ENCODE data around the gene EXOC6B.
A peak's percentile ranks its signal among the peaks of the same experiment; 100 is the strongest.

EXOC6B gene

DNA sequence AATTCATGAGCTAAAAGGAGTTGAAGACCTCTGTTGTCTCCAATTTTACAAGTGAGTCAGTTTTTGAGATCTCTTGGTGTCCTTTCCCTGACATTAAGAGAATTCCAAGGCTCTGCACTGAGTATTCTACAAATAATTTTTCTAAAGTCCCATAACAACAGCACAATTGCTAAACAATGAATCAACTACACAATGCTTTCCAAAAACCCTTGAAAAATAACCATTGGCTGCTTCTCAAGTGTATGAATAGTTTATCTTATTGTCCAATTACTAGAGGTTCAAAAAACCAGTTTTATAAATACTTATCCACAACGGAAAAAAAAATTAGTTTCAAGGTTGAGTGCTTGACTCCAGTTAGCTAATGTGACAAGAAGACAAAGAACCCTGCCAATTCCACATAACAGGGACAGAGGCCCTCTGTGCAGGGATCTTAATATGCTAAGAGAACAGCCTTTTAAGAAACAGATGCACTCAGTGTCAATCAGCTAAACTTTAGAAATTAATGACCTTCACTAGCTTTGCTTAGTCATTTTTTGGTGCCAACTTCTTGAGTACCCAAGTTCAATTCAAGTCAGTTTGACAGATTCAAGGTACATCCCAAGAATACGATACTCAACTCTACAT is 411.6 kb downstream of the EXOC6B start:
- H3K27ac ChIP-seq: no peak overlapping the region

DNA sequence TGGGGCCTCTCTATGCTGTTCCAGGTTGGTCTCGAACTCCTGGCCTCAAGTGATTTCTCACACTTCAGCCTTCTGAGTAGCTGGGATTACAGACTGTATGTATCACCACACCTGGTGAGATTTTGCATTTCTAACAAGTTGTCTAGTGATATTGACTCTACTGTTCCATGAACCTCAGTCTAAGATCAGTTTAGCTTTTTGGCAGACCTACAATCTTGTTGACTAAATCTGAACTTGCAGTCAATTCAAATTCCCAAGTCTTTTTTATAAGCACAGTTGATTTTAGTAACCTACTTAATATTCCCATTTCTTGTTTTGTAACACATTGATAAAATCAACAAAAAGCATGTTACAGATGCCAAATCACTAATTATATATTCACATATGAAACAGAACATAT is 412.1 kb downstream of the EXOC6B start:
- no peak for DNase-seq (ENCODE audit: low read depth, low spot score)
- no peak overlapping the region for H3K27ac ChIP-seq

More for the DNA sequence above, 411.6 kb downstream of the EXOC6B start:
- DNase-seq (ENCODE audit: low read depth, low spot score): no peak

DNA sequence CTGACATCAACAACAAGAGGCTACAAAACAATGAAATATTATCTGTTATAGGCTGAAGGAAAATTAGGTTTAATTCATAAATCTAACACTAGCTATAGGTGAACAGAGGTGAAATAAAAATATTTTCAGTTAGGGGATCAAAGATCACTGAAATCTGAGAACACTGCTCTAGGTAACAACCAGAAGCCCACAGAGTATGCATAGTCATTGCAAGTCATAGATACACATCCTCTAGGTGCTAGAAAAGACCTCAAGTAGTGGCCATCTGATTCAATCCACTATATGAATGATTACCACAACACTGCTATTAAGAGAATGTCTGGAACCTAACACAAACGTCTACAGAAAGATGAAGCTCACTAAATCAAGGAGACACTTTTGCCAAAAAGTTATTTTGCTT is 413.6 kb downstream of the EXOC6B start:
- no peak for DNase-seq (ENCODE audit: low read depth, low spot score)
- H3K27ac ChIP-seq: no peak overlapping the region

- DNase-seq (ENCODE audit: low read depth, low spot score): no peak
These were observed 426.0 kb downstream of the EXOC6B start for GRCh38 chr2:72399879-72400278.

DNA sequence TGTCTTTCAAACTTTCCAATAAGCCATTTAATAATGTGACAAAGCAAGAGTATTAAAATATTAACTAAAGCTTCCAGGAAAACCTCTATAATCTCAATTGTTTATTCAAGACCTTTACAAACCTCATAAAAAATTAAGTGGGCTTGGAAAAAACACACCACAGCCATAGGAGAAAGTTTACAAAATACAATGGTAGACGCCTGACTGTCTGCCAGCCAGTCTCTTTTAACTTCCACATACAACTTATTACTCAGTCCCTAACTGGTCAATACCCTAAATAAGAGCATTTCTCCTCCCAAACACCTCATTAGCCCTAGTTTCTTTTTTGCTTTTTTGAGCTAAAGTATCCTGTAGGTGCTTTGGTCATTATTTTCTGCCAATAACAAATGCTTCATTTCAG is 430.7 kb downstream of the EXOC6B start:
- DNase-seq (ENCODE audit: low read depth, low spot score): no peak
- H3K27ac ChIP-seq: no peak overlapping the region

More at GRCh38 chr2:72399879-72400278, 426.0 kb downstream of the EXOC6B start:
- no peak overlapping the region for H3K27ac ChIP-seq

- H3K27ac ChIP-seq: no peak overlapping the region
- DNase-seq (ENCODE audit: low read depth, low spot score): no peak
These were observed 431.2 kb downstream of the EXOC6B start for GRCh38 chr2:72394541-72395070.

GRCh38 chr2:72389447-72389846 is 436.4 kb downstream of the EXOC6B start:
- DNase-seq (ENCODE audit: low read depth, low spot score): no peak
- H3K27ac ChIP-seq: no peak overlapping the region

DNA sequence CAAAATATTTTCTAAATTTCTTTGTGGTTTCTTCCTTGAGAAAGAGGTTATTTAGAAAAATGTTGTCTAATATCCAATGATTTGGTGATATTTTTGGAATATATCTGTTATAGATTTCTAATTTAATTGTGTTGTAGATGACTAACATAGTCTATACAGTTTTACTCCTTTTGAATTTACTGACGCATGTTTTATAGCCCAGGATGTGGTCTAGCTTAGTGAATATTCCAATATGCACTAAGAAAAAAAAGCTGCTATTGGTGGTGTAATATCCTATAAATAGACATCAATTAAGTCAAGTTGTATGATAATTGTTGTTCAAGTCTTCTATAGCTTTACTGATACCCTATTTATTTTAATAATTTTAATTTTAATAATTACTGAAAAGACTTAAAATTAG is 437.6 kb downstream of the EXOC6B start:
- no peak for DNase-seq (ENCODE audit: low read depth, low spot score)
- no peak overlapping the region for H3K27ac ChIP-seq

DNA sequence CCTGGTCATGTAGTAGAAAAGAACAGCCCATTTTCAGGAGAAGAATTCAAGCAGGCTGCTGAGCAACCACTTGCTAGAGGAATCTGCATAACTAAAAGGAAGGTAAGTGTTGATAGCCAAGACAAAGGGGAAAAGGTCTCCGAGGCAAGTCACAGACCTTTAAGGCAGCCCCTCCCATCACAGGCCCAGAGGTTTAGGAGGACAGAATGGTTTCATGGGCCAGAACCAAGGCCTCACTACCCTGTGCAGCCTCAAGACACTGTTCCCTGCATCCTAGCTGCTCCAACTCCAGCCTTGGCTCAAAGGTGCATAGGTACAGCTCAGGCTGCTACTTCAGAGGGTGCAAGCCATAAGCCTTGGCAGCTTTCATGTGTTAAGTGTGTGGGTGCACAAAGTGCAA is 439.5 kb downstream of the EXOC6B start:
- no peak overlapping the region for H3K27ac ChIP-seq
- DNase-seq (ENCODE audit: low read depth, low spot score): no peak

- no peak overlapping the region for H3K27ac ChIP-seq
- no peak for DNase-seq (ENCODE audit: low read depth, low spot score)
These were observed 447.0 kb downstream of the EXOC6B start for GRCh38 chr2:72378753-72379348.

DNA sequence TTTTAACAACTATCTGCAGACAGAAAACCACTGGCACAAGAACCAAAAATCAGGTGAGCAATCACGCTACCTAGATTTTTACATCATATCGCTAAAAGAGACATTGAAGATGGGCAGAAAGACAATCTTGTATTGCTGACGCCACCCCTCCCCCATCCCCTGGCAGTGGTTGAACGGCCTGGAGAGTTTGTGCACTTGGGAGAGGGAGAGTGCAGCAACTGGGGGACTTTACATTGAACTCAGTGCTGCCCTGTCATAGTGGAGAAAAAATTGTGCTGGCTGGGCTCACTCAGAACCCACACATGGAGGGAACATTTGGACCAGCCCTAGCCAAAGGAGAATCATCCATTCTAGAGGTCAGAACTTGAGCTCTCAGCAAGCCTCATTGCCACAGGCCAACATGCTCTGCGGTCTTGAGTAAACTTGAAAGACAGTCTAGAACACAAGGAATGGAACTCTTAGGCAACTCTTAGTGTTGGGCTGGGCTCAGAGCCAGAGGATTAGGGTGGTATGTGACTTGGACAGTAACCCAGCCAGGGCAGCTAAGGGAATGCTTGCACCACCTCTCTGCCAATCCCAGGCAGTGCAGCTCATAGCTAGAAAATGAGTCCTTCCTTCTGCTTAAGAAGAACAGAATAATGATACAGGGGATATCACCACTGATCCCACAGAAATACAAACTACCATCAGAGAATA is 458.2 kb downstream of the EXOC6B start:
- DNase-seq (ENCODE audit: low read depth, low spot score): peak; percentile 99
- no peak overlapping the region for H3K27ac ChIP-seq

GRCh38 chr2:72363406-72363805 is 462.4 kb downstream of the EXOC6B start:
- DNase-seq (ENCODE audit: low read depth, low spot score): no peak
- H3K27ac ChIP-seq: no peak overlapping the region

GRCh38 chr2:72362733-72363132 is 463.1 kb downstream of the EXOC6B start:
- H3K27ac ChIP-seq: no peak overlapping the region
- no peak for DNase-seq (ENCODE audit: low read depth, low spot score)

DNA sequence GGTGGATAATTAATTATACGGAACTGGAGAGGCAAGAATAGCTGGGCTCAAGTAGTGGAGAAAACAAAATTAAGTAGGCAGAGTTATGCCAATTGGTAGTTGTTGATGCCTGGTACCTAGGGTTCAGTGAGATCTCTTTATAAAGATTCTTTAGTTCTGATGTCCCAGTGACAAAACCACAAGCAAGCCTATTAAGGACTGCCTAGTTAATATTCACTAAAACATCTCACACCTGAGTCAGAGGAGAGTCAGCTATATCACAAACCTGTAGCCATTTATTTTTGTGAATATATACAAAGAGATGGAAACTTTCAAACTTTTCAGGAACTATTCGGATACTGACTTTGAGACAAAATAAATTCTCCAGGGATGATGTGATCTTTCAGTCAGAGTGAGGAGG is 464.3 kb downstream of the EXOC6B start:
- no peak for DNase-seq (ENCODE audit: low read depth, low spot score)
- H3K27ac ChIP-seq: no peak overlapping the region

GRCh38 chr2:72361042-72361441 is 464.8 kb downstream of the EXOC6B start:
- H3K27ac ChIP-seq: no peak overlapping the region
- DNase-seq (ENCODE audit: low read depth, low spot score): no peak

- H3K27ac ChIP-seq: peak overlapping the region; percentile 44
- DNase-seq (ENCODE audit: low read depth, low spot score): no peak
These were observed 475.0 kb downstream of the EXOC6B start for GRCh38 chr2:72350852-72351251.

DNA sequence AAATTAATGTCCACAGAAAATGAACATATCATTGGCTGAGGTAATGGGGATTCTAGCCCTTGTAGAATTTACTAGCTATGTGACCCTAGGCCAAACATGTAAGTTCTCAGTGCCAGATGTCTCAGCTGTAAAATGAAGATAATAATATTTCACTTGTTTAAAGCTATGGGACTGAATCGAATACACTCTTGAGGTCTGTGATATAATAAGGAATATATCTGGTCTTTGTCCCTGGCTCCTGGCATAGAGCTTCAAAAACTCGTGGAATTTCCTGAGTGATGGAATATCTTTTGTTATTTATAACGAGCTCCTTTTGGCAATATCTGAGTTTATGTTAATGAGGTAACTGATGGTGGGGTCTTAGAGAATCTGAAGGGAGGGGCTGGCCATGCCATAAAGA is 476.8 kb downstream of the EXOC6B start:
- DNase-seq (ENCODE audit: low read depth, low spot score): no peak
- no peak overlapping the region for H3K27ac ChIP-seq

GRCh38 chr2:72347081-72347480 is 478.8 kb downstream of the EXOC6B start:
- H3K27ac ChIP-seq: no peak overlapping the region
- DNase-seq (ENCODE audit: low read depth, low spot score): no peak

DNA sequence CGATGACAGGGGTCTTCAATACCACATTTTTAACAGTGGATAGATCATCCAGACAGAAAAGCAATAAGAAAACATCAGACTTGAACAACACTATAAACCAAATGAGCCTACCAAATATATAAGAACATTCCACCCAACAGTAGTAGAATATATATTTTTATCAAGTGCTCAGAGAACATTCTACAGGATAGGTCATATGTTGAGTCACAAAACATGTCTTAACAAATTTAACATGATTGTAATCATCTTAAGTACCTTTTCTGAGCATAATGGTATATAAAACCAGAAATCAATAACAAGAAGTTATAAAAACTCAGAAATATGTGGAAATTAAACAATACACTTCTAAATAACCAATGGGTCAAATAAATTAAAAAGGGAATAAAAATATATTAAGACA is 484.2 kb downstream of the EXOC6B start:
- no peak for DNase-seq (ENCODE audit: low read depth, low spot score)
- no peak overlapping the region for H3K27ac ChIP-seq

GRCh38 chr2:72340665-72341064 is 485.2 kb downstream of the EXOC6B start:
- no peak for DNase-seq (ENCODE audit: low read depth, low spot score)
- no peak overlapping the region for H3K27ac ChIP-seq

DNA sequence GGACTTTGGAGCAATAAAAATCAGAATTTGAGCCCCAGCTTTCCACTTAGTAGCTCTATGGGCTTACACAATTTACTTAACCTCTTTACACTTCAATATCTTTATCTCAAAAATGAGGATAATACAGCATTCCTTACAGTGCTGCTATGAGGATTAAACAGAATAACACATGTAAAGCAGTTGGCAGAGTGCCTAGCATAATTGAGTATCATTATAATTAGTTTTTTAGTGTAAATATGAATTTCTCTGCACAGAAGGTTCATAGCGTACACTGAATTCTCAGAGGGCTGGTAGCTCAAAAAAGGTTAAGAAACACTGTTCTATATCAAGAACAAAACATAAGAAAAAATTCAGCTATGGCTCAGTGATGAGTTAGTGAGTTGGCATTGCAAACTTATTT is 487.8 kb downstream of the EXOC6B start:
- DNase-seq (ENCODE audit: low read depth, low spot score): no peak
- H3K27ac ChIP-seq: no peak overlapping the region

Data from epithelial cell of prostate (primary cell).